Endodermal cell (in vitro differentiated cells): Measurements from ENCODE around the gene GNB3. TPM values are rescaled to one million over a fixed set of nuclear protein-coding genes. Genes with fewer than 3 reads are reported as not detected.

Source experiments
- DNase-seq: peaks from one replicate; pipeline ENCODE4 v3.0.0-alpha.2; 2017
- H3K27ac ChIP-seq: 2 replicates; pipeline ENCODE4 v1.5.1; 2013; ENCODE audit warnings: mild to moderate bottlenecking, low read depth, low read length, moderate library complexity
- H3K27me3 ChIP-seq: 2 replicates; pipeline ENCODE4 v1.6.1; 2013; ENCODE audit warnings: mild to moderate bottlenecking, low read length, moderate library complexity; ENCODE audit not compliant: insufficient read depth, control insufficient read depth, poor library complexity, severe bottlenecking
- H3K36me3 ChIP-seq: 2 replicates; pipeline ENCODE4 v1.7.0; 2013; ENCODE audit warnings: mild to moderate bottlenecking, low read length, moderate library complexity; ENCODE audit not compliant: control insufficient read depth, insufficient read depth
- H3K4me1 ChIP-seq: one replicate; pipeline ENCODE4 v1.7.0; 2013; ENCODE audit warnings: low read length; ENCODE audit not compliant: control insufficient read depth, insufficient read depth
- H3K4me3 ChIP-seq: 2 replicates; pipeline ENCODE4 v1.5.1; 2013; ENCODE audit warnings: mild to moderate bottlenecking, low read length, moderate library complexity
- H3K9ac ChIP-seq: 2 replicates; pipeline ENCODE4 v1.6.1; 2013; ENCODE audit warnings: mild to moderate bottlenecking, low read length, moderate library complexity; ENCODE audit not compliant: poor library complexity, severe bottlenecking; ENCODE audit errors: extremely low read depth
- H3K9me3 ChIP-seq: 2 replicates; pipeline ENCODE4 v1.6.1; 2013; ENCODE audit warnings: mild to moderate bottlenecking, low read length, moderate library complexity; ENCODE audit not compliant: control insufficient read depth
- H3K27ac Mint-ChIP-seq: 2 replicates; pipeline ENCODE4 v1.8.0; 2020; ENCODE audit warnings: mixed read lengths
- H3K27me3 Mint-ChIP-seq: 2 replicates; pipeline ENCODE4 v1.8.0; 2021; ENCODE audit warnings: mild to moderate bottlenecking, mixed read lengths; ENCODE audit not compliant: insufficient read depth
- H3K36me3 Mint-ChIP-seq: 2 replicates; pipeline ENCODE4 v1.8.0; 2020; ENCODE audit warnings: low read depth, mixed read lengths
- H3K4me1 Mint-ChIP-seq: 2 replicates; pipeline ENCODE4 v1.8.0; 2020; ENCODE audit warnings: mixed read lengths
- H3K4me3 Mint-ChIP-seq: 2 replicates; pipeline ENCODE4 v1.8.0; 2020; ENCODE audit warnings: mild to moderate bottlenecking, moderate library complexity, mixed read lengths
- H3K9me3 Mint-ChIP-seq: 2 replicates; pipeline ENCODE4 v1.8.0; 2020; ENCODE audit warnings: mild to moderate bottlenecking, mixed read lengths
- WGBS, 2 experiments: methylation state at CpG; one replicate each; pipeline versions ENCODE4 v1.1.5 to v1.1.7; 2013; ENCODE audit warnings: missing lambda C conversion rate in 2 of 2, mixed read lengths in 1 of 2; ENCODE audit not compliant: insufficient coverage in 1 of 2, insufficient read length in 1 of 2; 5-methylcytosine and 5-hydroxymethylcytosine counted together
- total RNA-seq, 2 donors: library from RNA; stranded (reverse); fragmentation: NEBNext Ultra II Directional in 1 of 2; extraction: Animal tissue kit (Norgen Biotek cat#: 25700) in 1 of 2; gene quantifications; 2 replicates in 1 of 2; 3 replicates in 1 of 2; pipeline ENCODE4 v1.2.1, GENCODE V29; 2021
- TF ChIP-seq, protein P1 (sequence below): fragments of 200-600 bp; sonication (generic); conservative IDR thresholded peaks from 2 replicates; pipeline ENCODE4 v1.5.0; 2021; ENCODE audit warnings: antibody characterized with exemption, mild to moderate bottlenecking

GNB3 gene
- total RNA-seq, 2 donors from 2014 or later, result 10.0 to 17.1 TPM

- peaks cover 30% of the 10 kb centered on the region for H3K27me3 ChIP-seq
- Mint-ChIP-seq H3K27ac (peak overlapping the region; percentile 32), H3K27me3 (peaks cover 80% of the 10 kb centered on the region), H3K4me3 (no peak overlapping the region), H3K4me1 (peaks cover 48% of the 10 kb centered on the region), H3K9me3 (no peaks in the 10 kb centered on the region), H3K36me3 (no peaks in the 10 kb centered on the region)
- 82 to 86% methylated on average over 8 to 13 of the region's 13 CpGs for WGBS, 2 experiments
- H3K9me3 ChIP-seq, result no peaks in the 10 kb centered on the region
- H3K27ac ChIP-seq, result no peak overlapping the region
- no peak overlapping the region for H3K9ac ChIP-seq
- peak; percentile 72 for DNase-seq
- TF ChIP-seq, protein P1, sequence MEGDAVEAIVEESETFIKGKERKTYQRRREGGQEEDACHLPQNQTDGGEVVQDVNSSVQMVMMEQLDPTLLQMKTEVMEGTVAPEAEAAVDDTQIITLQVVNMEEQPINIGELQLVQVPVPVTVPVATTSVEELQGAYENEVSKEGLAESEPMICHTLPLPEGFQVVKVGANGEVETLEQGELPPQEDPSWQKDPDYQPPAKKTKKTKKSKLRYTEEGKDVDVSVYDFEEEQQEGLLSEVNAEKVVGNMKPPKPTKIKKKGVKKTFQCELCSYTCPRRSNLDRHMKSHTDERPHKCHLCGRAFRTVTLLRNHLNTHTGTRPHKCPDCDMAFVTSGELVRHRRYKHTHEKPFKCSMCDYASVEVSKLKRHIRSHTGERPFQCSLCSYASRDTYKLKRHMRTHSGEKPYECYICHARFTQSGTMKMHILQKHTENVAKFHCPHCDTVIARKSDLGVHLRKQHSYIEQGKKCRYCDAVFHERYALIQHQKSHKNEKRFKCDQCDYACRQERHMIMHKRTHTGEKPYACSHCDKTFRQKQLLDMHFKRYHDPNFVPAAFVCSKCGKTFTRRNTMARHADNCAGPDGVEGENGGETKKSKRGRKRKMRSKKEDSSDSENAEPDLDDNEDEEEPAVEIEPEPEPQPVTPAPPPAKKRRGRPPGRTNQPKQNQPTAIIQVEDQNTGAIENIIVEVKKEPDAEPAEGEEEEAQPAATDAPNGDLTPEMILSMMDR, result peak; percentile 54
- no peaks in the 10 kb centered on the region for H3K36me3 ChIP-seq
- peaks cover 7% of the 10 kb centered on the region for H3K4me1 ChIP-seq
- no peak overlapping the region for H3K4me3 ChIP-seq
These were observed 21.4 kb upstream of the GNB3 start for GRCh38 chr12:6819106-6820030.

- Mint-ChIP-seq H3K9me3 (no peaks in the 10 kb centered on the region), H3K4me3 (peak overlapping the region; percentile 69), H3K36me3 (no peaks in the 10 kb centered on the region), H3K4me1 (peaks cover 54% of the 10 kb centered on the region), H3K27ac (no peak overlapping the region), H3K27me3 (peaks cover 80% of the 10 kb centered on the region)
- 64 to 71% methylated on average over 5 of the region's 5 CpGs for WGBS, 2 experiments
- H3K27ac ChIP-seq, result peak overlapping the region; percentile 78
- H3K27me3 ChIP-seq, result peaks cover 28% of the 10 kb centered on the region
- H3K4me3 ChIP-seq, result no peak overlapping the region
- H3K36me3 ChIP-seq, result no peaks in the 10 kb centered on the region
- no peak overlapping the region for H3K9ac ChIP-seq
- H3K9me3 ChIP-seq, result no peaks in the 10 kb centered on the region
- TF ChIP-seq, protein P1, result no peak
- H3K4me1 ChIP-seq, result peaks cover 7% of the 10 kb centered on the region
- DNase-seq, result peak; percentile 58
These were observed 20.6 kb upstream of the GNB3 start for GRCh38 chr12:6820166-6820565.

DNA sequence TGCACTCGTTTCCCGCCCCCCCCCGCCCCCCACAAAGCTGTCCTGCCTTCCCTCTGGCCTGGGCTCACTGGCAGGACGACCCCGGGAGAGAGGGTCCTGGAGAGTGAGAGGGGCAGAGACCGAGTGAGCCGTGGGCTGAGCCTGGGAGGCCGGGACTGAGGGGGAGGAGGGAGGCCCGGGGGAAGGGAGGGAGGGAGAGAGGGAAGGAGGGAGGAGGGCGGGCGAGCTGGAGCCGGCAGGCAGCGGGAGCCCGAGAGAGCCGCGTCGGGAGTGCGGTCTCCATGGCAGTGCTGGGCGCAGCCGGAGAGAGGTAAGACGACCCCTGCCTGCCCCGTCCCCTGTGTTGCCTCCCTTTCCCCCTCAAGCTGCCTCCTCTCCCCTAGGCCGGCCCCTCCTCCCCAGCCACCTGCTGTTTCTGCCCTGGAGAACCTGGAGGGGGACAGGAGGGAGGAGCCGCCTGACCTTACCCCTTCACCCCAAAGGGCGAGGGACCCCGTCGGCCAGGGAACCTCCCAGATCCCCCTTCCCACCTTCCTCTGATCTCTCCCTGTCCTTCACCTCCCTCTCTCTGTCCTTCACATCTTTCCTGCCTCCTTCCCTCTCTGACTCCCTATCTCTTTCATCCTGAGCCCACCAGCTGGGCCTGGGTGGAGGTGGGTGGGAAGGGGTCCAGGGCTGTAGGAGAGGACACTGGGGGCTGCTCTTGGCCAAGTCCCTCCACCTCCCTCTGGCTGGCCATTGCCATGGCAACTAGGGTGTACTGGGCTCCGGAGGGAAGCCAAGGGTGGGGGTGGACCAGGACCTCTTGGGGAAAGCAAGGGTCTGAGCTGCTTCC lies 18.9 kb upstream of the GNB3 start, which contains the start of gene GPR162:
TSS of gene GPR162 (plus strand) at position 231 of the 835 bp plus-strand sequence. CDS start 2,078 bp downstream, outside the sequence.
- peak within 1 kb of the TSS; percentile 78 for H3K27ac ChIP-seq

More for the DNA sequence above, 18.9 kb upstream of the GNB3 start, which contains the start of gene GPR162:
- WGBS, 2 experiments, result 0 to 2% methylated on average over 10 to 21 of the region's 28 CpGs
- TF ChIP-seq, protein P1, result no peak
- peak; percentile 95 for DNase-seq
- Mint-ChIP-seq H3K27ac (peak within 1 kb of the TSS; percentile 62), H3K4me3 (peak within 1 kb of the TSS; percentile 69), H3K9me3 (no peaks in the 10 kb centered on the region), H3K4me1 (peaks cover 55% of the 10 kb centered on the region), H3K27me3 (peaks cover 84% of the 10 kb centered on the region), H3K36me3 (no peaks in the 10 kb centered on the region)
- H3K4me1 ChIP-seq, result peaks cover 7% of the 10 kb centered on the region
- H3K9me3 ChIP-seq, result no peaks in the 10 kb centered on the region
- peaks cover 19% of the 10 kb centered on the region for H3K27me3 ChIP-seq
- H3K9ac ChIP-seq, result no peak within 1 kb of the TSS
- H3K36me3 ChIP-seq, result no peaks in the 10 kb centered on the region
- peak within 1 kb of the TSS; percentile 72 for H3K4me3 ChIP-seq
